ENCODE results near the gene BCL10.
A peak's percentile ranks its signal among the peaks of the same experiment; 100 is the strongest.

Gene BCL10

GRCh38 chr1:85276215-85276977 is at the start of gene BCL10:
Gene BCL10 (minus strand): TSS chr1:85276632. CDS start chr1:85276352, 280 bp downstream.
- DNase-seq = peak; percentile 99

DNA sequence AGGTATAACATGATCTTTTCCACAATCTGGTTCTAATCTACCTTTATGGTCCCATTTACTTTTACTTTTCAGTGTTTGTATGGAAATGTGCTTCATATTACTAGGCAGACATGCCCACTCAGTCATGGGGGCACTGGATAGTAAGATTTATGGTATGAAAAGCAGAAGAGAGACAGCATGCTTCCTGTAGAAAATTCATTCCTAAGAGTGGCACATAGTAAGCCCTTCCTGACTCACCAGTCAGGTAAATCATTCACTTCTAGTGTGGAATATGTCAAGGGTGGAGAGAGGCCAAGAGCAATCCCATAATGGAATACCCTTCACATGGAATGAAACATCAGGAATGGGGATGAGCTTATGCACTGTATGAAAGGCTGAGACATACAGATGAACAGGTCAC is 49.5 kb upstream of the BCL10 start:
- no peak for DNase-seq

DNA sequence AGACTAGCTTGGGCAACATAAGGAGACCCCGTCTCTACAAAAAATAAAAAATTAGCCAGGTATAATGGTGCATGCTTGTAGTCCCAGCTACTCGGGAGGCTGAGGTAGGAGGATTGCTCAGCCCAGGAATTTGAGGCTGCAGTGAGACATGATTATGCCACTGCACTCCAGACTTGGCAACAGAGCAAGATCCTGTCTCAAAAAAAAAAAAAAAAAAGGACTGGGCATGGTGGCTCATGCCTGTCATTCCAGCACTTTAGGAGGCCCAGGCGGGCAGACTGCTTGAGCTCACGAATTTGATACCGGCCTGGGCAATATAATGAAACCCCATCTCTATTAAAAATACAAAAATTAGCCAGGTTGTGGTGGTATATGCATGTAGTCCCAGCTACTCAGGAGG is 47.3 kb upstream of the BCL10 start:
- DNase-seq = no peak

DNA sequence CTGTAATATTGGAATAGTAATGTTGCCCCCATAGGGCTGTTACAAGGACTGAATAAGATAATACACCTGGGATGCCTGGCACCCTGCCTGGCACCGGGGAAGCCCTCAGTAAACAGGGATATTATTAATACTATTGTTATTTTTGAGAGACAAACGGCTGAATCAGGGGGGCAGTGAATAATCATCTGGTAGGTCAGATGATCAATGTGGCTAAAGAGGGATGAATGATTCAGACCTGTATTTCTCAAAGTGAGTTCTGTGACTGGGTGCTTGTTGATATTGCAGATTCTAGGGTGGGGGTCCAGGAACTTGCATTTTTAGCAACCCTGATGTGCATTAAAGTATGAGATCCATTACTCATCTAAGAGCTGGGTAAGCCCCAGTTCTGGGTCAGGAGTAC is 46.2 kb upstream of the BCL10 start:
- DNase-seq = no peak

GRCh38 chr1:85321237-85321964 is 45.0 kb upstream of the BCL10 start:
- no peak for DNase-seq

- DNase-seq = no peak
Observed at GRCh38 chr1:85320371-85321131, 44.1 kb upstream of the BCL10 start.

- no peak for DNase-seq
Observed at GRCh38 chr1:85319931-85320330, 43.5 kb upstream of the BCL10 start.

GRCh38 chr1:85319491-85319890 is 43.1 kb upstream of the BCL10 start:
- DNase-seq = no peak

GRCh38 chr1:85318217-85318616 is 41.8 kb upstream of the BCL10 start:
- no peak for DNase-seq

- no peak for DNase-seq
Observed at GRCh38 chr1:85317560-85317959, 41.1 kb upstream of the BCL10 start.

- DNase-seq = no peak
Observed at GRCh38 chr1:85316321-85316720, 39.9 kb upstream of the BCL10 start.

DNA sequence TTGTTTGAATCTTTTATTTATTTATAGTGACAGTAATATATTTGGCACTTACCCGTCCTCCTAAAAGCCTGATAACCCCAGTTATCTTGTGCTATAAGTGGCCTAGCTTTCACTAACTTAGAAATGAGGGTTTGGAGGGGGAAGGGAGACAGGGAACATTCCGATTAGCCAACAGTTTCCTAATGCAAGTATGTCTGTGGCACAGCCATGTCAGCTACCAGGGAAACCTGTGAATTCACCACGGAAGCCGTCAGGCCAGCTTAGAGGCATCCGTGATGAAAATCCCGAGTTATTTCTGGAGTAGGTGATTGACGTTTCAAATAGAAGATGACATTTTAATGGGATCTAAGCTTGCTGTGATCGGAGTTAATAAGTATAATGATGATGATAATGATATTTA is 39.4 kb upstream of the BCL10 start:
- no peak for DNase-seq

DNA sequence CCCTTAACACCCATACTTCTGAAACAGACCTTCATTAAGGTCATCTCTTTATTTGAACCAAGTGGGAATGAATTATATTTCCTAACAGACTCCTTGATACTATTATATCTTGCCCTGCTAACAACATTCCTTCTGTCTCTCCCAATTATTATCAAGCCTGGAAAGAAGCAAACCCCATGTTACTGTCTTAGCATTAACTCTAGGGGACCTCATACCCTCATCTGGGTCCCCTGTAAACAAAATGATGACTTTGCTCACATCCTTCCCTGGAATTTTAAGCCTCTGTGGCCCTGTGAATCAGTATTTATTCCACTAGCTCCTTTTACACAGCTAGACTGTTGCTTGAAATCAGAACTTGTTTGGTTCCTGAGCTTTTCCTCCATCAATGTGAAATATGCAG is 38.3 kb upstream of the BCL10 start:
- no peak for DNase-seq

- no peak for DNase-seq
Observed at GRCh38 chr1:85313888-85314696, 37.7 kb upstream of the BCL10 start.

- no peak for DNase-seq
Observed at GRCh38 chr1:85311818-85312217, 35.4 kb upstream of the BCL10 start.

- DNase-seq = no peak
Observed at GRCh38 chr1:85308833-85309350, 32.5 kb upstream of the BCL10 start.

GRCh38 chr1:85307987-85308832 is 31.8 kb upstream of the BCL10 start:
- DNase-seq = peak; percentile 94

DNA sequence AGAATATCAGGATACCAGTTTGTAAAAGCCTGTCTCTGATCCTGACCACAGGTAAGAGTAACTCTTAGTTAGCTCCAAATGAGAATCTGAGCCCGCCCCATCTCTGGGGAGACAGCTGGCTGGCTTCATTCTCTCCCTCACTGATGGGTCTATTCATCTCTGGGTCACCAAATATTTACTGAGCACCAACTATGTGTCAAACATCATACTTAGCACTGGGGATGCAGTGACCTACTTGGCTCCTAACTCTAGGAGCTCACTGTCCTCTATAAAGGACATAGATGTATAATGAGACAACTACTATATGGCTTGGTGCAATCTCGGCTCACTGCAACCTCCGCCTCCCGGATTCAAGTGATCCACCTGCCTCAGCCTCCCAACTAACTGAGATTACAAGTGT is 29.8 kb upstream of the BCL10 start:
- no peak for DNase-seq

- no peak for DNase-seq
Observed at GRCh38 chr1:85303440-85304162, 27.2 kb upstream of the BCL10 start.

- DNase-seq = no peak
Observed at GRCh38 chr1:85300140-85300539, 23.7 kb upstream of the BCL10 start.

Measured in femur (tissue), 1 donor.